ENCODE measurements around the gene HOXC6. TPM values are rescaled to one million over a fixed set of nuclear protein-coding genes. Genes with fewer than 3 reads are reported as not detected.
A peak's percentile ranks its signal among the peaks of the same experiment; 100 is the strongest.

Gene HOXC6
- total RNA-seq, 1 donor from 2014 or later: 0.15 TPM

GRCh38 chr12:54010972-54011664, 17.1 kb upstream of the HOXC6 start:
- ATAC-seq (no peak), DNase-seq (no peak)
- intact Hi-C loops (cut with micrococcal nuclease): no loop called here

GRCh38 chr12:54011665-54012532, 16.3 kb upstream of the HOXC6 start:
- DNase-seq: no peak
- no peak for ATAC-seq
- intact Hi-C loops (cut with micrococcal nuclease): no loop called here

GRCh38 chr12:54012631-54013409, 15.4 kb upstream of the HOXC6 start:
- intact Hi-C loops (cut with micrococcal nuclease): no loop called here
- ATAC-seq (no peak), DNase-seq (no peak)

GRCh38 chr12:54014377-54015017, 13.7 kb upstream of the HOXC6 start:
- ATAC-seq (no peak), DNase-seq (no peak)
- intact Hi-C loops (cut with micrococcal nuclease): no loop called here

GRCh38 chr12:54015018-54015931, 13.0 kb upstream of the HOXC6 start:
- ATAC-seq (no peak), DNase-seq (no peak)
- intact Hi-C loops (cut with micrococcal nuclease): no loop called here

- DNase-seq (no peak), ATAC-seq (no peak)
- intact Hi-C loops (cut with micrococcal nuclease): no loop called here
Measured at GRCh38 chr12:54016051-54016450, 12.2 kb upstream of the HOXC6 start.

GRCh38 chr12:54016478-54016964, 11.7 kb upstream of the HOXC6 start:
- intact Hi-C loops (cut with micrococcal nuclease): no loop called here
- no peak for ATAC-seq

GRCh38 chr12:54017027-54017788, 11.0 kb upstream of the HOXC6 start:
- ATAC-seq: peak; percentile 59
- intact Hi-C loops (cut with micrococcal nuclease): no loop called here
- DNase-seq: no peak

More at GRCh38 chr12:54016478-54016964, 11.7 kb upstream of the HOXC6 start:
- DNase-seq: no peak

- DNase-seq: peak; percentile 81
- intact Hi-C loops (cut with micrococcal nuclease): no loop called here
- ATAC-seq: peak; percentile 85
Measured at GRCh38 chr12:54017878-54018467, 10.3 kb upstream of the HOXC6 start.

GRCh38 chr12:54018468-54018984, 9.7 kb upstream of the HOXC6 start:
- ATAC-seq: no peak
- intact Hi-C loops (cut with micrococcal nuclease): no loop called here
- DNase-seq: no peak

- ATAC-seq: no peak
- intact Hi-C loops (cut with micrococcal nuclease): no loop called here
Measured at GRCh38 chr12:54019091-54019811, 9.0 kb upstream of the HOXC6 start.

GRCh38 chr12:54019924-54020590, 8.2 kb upstream of the HOXC6 start:
- DNase-seq (no peak), ATAC-seq (peak; percentile 87)
- intact Hi-C loops (cut with micrococcal nuclease): no loop called here

More at GRCh38 chr12:54019091-54019811, 9.0 kb upstream of the HOXC6 start:
- DNase-seq: no peak

GRCh38 chr12:54020591-54021405, 7.4 kb upstream of the HOXC6 start:
- no peak for DNase-seq
- ATAC-seq: no peak
- intact Hi-C loops (cut with micrococcal nuclease): no loop called here

GRCh38 chr12:54021432-54022013, 6.7 kb upstream of the HOXC6 start:
- intact Hi-C loops (cut with micrococcal nuclease): no loop called here

More at GRCh38 chr12:54021432-54022013, 6.7 kb upstream of the HOXC6 start:
- ATAC-seq (no peak), DNase-seq (no peak)

Data from left ventricle myocardium superior (tissue), 1 donor.